ENCODE results near the gene S100A7. TPM values are rescaled to one million over a fixed set of nuclear protein-coding genes. Genes with fewer than 3 reads are reported as not detected.

The S100A7 gene
- total and polyA plus RNA-seq, 9 donors: 0.97 TPM; not detected in 8

DNA sequence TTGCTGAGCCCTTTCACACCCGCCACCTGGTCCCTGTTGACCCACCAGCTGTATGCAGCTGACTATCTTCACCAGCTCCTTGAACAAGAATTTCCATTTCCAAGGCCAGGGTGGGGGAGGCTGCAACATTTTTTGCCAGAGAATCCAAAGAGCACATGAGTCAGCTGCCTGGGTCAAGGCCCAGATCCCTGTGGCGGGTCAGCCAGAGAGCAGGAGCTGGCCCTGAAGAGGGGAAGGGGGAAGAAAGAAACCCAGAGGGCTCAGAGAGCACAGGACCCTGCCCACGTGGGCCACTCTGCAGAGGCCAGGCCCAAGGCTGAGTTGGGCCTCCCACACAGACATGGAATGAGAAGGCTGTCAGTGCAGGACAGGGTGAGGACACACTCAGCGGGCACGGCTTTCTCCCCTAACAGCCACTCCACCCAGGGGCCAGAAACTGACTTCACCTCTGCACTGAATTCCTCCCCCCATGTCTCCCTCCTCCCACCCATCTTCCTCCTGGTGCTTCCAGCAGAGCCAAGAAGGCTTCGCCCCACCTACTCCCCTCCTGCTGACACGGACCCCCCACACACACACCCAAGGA is 46.5 kb upstream of the S100A7 start:
- peaks cover 20% of the 10 kb centered on the region for H3K4me1 ChIP-seq (ENCODE audit: insufficient read depth)
- intact Hi-C loops (cut with DNase I): no loop called here
- WGBS, 3 donors: 7% methylated on average over 7 of the region's 7 CpGs
- no peaks in the 10 kb centered on the region for H3K27me3 ChIP-seq
- DNase-seq: peak; percentile 92 to 95 (median 94)
- TF ChIP-seq EP300 (IDR thresholded peaks at IDR 0.05) (peak; percentile 68), POLR2A (IDR thresholded peaks at IDR 0.05) (no peak)
- H3K27ac ChIP-seq: peak overlapping the region; percentile 40 to 78
- no peak overlapping the region for H3K4me3 ChIP-seq
- H3K36me3 ChIP-seq: no peaks in the 10 kb centered on the region
- no peaks in the 10 kb centered on the region for H3K9me3 ChIP-seq

DNA sequence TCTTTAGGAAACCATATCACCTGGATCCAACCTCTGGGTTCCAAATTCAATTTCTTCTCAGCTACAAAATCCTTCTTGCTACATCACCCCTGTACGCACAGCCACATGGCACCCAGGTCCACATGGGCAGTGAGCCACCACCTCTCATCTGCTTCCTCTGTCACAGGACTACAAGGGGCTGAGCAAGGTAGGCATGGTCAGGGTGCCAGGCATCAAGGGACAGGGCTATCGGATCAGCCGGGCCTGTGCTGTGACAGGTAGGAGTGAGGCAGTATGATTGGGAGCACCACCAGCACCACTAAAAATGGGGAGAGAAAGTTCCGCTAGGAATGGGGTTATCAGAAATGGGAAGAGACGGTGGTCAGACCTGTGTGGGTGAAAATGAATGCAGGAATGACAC is 45.9 kb upstream of the S100A7 start:
- Histone ChIP-seq H3K4me3 (no peak overlapping the region), H3K4me1 (ENCODE audit: insufficient read depth) (peaks cover 18% of the 10 kb centered on the region), H3K27ac (peak overlapping the region; percentile 40 to 46), H3K36me3 (no peaks in the 10 kb centered on the region), H3K9me3 (no peaks in the 10 kb centered on the region), H3K27me3 (no peaks in the 10 kb centered on the region)
- WGBS, 3 donors: 28 to 31% (median 29%) methylated on average over 5 of the region's 5 CpGs
- intact Hi-C loops (cut with DNase I): no loop called here
- TF ChIP-seq, protein P1, sequence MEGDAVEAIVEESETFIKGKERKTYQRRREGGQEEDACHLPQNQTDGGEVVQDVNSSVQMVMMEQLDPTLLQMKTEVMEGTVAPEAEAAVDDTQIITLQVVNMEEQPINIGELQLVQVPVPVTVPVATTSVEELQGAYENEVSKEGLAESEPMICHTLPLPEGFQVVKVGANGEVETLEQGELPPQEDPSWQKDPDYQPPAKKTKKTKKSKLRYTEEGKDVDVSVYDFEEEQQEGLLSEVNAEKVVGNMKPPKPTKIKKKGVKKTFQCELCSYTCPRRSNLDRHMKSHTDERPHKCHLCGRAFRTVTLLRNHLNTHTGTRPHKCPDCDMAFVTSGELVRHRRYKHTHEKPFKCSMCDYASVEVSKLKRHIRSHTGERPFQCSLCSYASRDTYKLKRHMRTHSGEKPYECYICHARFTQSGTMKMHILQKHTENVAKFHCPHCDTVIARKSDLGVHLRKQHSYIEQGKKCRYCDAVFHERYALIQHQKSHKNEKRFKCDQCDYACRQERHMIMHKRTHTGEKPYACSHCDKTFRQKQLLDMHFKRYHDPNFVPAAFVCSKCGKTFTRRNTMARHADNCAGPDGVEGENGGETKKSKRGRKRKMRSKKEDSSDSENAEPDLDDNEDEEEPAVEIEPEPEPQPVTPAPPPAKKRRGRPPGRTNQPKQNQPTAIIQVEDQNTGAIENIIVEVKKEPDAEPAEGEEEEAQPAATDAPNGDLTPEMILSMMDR (IDR thresholded peaks at IDR 0.05): no peak
- no peak for TF ChIP-seq EP300 (IDR thresholded peaks at IDR 0.05)
- TF ChIP-seq POLR2A (IDR thresholded peaks at IDR 0.05): no peak
- peak; percentile 46 to 75 (median 68) for DNase-seq

- TF ChIP-seq EP300 (IDR thresholded peaks at IDR 0.05): no peak
- TF ChIP-seq, protein P1 (IDR thresholded peaks at IDR 0.05): no peak
- no peak for TF ChIP-seq POLR2A (IDR thresholded peaks at IDR 0.05)
- no peak overlapping the region for H3K4me3 ChIP-seq
- no peaks in the 10 kb centered on the region for H3K9me3 ChIP-seq
- H3K27ac ChIP-seq: peak overlapping the region in 1 of 2 donors; percentile 46
- no peaks in the 10 kb centered on the region for H3K36me3 ChIP-seq
- H3K4me1 ChIP-seq (ENCODE audit: insufficient read depth): peaks cover 16% of the 10 kb centered on the region
- H3K27me3 ChIP-seq: no peaks in the 10 kb centered on the region
- DNase-seq: no peak
- 96 to 100% (median 98%) methylated on average over 1 of the region's 1 CpG for WGBS, 3 donors
- intact Hi-C loops (cut with DNase I): no loop called here
These were observed 45.1 kb upstream of the S100A7 start for GRCh38 chr1:153505576-153505975.

DNA sequence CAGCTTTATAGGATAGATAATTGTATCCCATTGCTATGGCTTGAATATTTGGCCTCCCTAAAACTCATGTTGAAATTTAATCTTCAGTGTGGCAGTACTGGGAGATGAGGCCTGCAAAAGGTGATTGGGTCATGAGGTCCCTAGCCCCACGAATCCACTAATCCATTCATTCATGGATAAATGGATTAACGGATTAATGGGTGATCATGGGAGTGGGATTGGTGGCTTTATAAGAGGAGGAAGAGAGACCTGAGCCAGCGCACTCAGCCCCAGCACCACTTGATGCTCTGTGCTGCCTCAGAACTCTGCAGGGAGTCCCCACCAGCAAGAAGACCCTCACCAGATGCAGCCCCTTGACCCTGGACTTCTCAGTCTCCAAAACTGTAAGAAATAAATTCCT is 43.3 kb upstream of the S100A7 start:
- TF ChIP-seq POLR2A (IDR thresholded peaks at IDR 0.05) (no peak), EP300 (IDR thresholded peaks at IDR 0.05) (no peak)
- TF ChIP-seq, protein P1 (IDR thresholded peaks at IDR 0.05): no peak
- intact Hi-C loops (cut with DNase I): no loop called here
- no peak for DNase-seq
- Histone ChIP-seq H3K27ac (no peak overlapping the region), H3K9me3 (no peaks in the 10 kb centered on the region), H3K4me1 (ENCODE audit: insufficient read depth) (peaks cover 18% of the 10 kb centered on the region), H3K4me3 (no peak overlapping the region), H3K27me3 (no peaks in the 10 kb centered on the region), H3K36me3 (no peaks in the 10 kb centered on the region)
- WGBS, 3 donors: 88 to 95% (median 89%) methylated on average over 3 of the region's 3 CpGs

DNA sequence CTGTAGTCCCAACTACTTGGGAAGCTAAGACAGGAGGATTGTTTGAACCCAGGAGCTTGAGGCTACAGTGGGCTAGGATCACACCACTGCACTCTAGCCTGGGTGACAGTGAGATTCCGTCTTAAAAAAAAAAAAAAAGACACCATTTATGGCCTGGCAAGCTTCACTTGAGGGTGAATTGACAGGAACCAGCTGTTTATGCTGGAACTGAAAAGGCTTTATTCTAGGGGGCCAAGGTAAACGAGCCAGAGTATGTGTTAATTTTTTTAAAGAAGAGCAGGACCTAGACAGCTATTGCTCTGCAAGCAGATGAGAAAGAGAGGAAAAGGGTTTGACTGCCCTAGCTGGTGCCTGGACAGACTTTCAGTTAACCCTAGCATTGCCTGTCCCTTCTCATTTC is 38.3 kb upstream of the S100A7 start:
- H3K4me1 ChIP-seq (ENCODE audit: insufficient read depth): peaks cover 10% of the 10 kb centered on the region
- H3K4me3 ChIP-seq: no peak overlapping the region
- intact Hi-C loops (cut with DNase I): loop anchor here in 3 of 4 donors (5.0 to 10.0 kb wide), 3 partner anchors 141 to 151 kb away; partner anchors contain the start of genes S100A9 (in 2 of the 3) and PGLYRP4 (in 1 of the 3)
- H3K9me3 ChIP-seq: no peaks in the 10 kb centered on the region
- DNase-seq: no peak
- H3K27ac ChIP-seq: no peak overlapping the region
- H3K27me3 ChIP-seq: no peaks in the 10 kb centered on the region
- 5 to 7% (median 5%) methylated on average over 2 of the region's 2 CpGs for WGBS, 3 donors
- TF ChIP-seq, protein P1 (IDR thresholded peaks at IDR 0.05): no peak
- no peak for TF ChIP-seq EP300 (IDR thresholded peaks at IDR 0.05)
- no peak for TF ChIP-seq POLR2A (IDR thresholded peaks at IDR 0.05)
- no peaks in the 10 kb centered on the region for H3K36me3 ChIP-seq

Measured in ovary (tissue), 9 donors.